ENCODE results near the gene SMIM12.

Gene SMIM12

GRCh38 chr1:34906222-34906621, 46.7 kb upstream of the SMIM12 start:
- no peak overlapping the region for H3K4me2 ChIP-seq
- no peaks in the 10 kb centered on the region for H3K4me1 ChIP-seq (ENCODE audit: low read depth, poor library complexity, severe bottlenecking)
- no peak overlapping the region for H2AFZ ChIP-seq (ENCODE audit: low read depth)
- no peaks in the 10 kb centered on the region for H3K79me2 ChIP-seq (ENCODE audit: insufficient read depth, low read depth)
- H3K36me3 ChIP-seq (ENCODE audit: insufficient read depth) = no peaks in the 10 kb centered on the region
- TF ChIP-seq CTCF (conservative IDR thresholded peaks at IDR 0.05; ENCODE audit: low read depth, low read length) = no peak
- no peak overlapping the region for H3K9ac ChIP-seq
- no peaks in the 10 kb centered on the region for H4K20me1 ChIP-seq (ENCODE audit: insufficient read depth)
- no peak overlapping the region for H3K27ac ChIP-seq
- H3K27me3 ChIP-seq (ENCODE audit: insufficient read depth, low read depth) = peaks cover 39% of the 10 kb centered on the region
- no peak overlapping the region for H3K4me3 ChIP-seq (IDR thresholded peaks at IDR 0.05; ENCODE audit: insufficient read depth, low read depth, low read length)

GRCh38 chr1:34905098-34905459, 45.5 kb upstream of the SMIM12 start:
- no peak overlapping the region for H3K27ac ChIP-seq
- no peak overlapping the region for H2AFZ ChIP-seq (ENCODE audit: low read depth)
- H3K27me3 ChIP-seq (ENCODE audit: insufficient read depth, low read depth) = peaks cover 46% of the 10 kb centered on the region
- H3K4me3 ChIP-seq (IDR thresholded peaks at IDR 0.05; ENCODE audit: insufficient read depth, low read depth, low read length) = no peak overlapping the region
- H3K79me2 ChIP-seq (ENCODE audit: insufficient read depth, low read depth) = no peaks in the 10 kb centered on the region
- no peaks in the 10 kb centered on the region for H3K4me1 ChIP-seq (ENCODE audit: low read depth, poor library complexity, severe bottlenecking)
- no peaks in the 10 kb centered on the region for H3K36me3 ChIP-seq (ENCODE audit: insufficient read depth)
- H4K20me1 ChIP-seq (ENCODE audit: insufficient read depth) = no peaks in the 10 kb centered on the region
- H3K9ac ChIP-seq = no peak overlapping the region
- TF ChIP-seq CTCF (conservative IDR thresholded peaks at IDR 0.05; ENCODE audit: low read depth, low read length) = no peak
- H3K4me2 ChIP-seq = no peak overlapping the region

GRCh38 chr1:34904236-34905097, 44.9 kb upstream of the SMIM12 start:
- Histone ChIP-seq H4K20me1 (ENCODE audit: insufficient read depth) (no peaks in the 10 kb centered on the region), H3K4me1 (ENCODE audit: low read depth, poor library complexity, severe bottlenecking) (no peaks in the 10 kb centered on the region), H2AFZ (ENCODE audit: low read depth) (no peak overlapping the region), H3K4me2 (no peak overlapping the region), H3K36me3 (ENCODE audit: insufficient read depth) (no peaks in the 10 kb centered on the region), H3K27me3 (ENCODE audit: insufficient read depth, low read depth) (peaks cover 41% of the 10 kb centered on the region), H3K9ac (no peak overlapping the region), H3K27ac (no peak overlapping the region), H3K79me2 (ENCODE audit: insufficient read depth, low read depth) (no peaks in the 10 kb centered on the region), H3K4me3 (IDR thresholded peaks at IDR 0.05; ENCODE audit: insufficient read depth, low read depth, low read length) (no peak overlapping the region)
- TF ChIP-seq CTCF (conservative IDR thresholded peaks at IDR 0.05; ENCODE audit: low read depth, low read length) = no peak

GRCh38 chr1:34901919-34902318, 42.4 kb upstream of the SMIM12 start:
- no peak overlapping the region for H3K9ac ChIP-seq
- H3K27ac ChIP-seq = no peak overlapping the region
- peaks cover 41% of the 10 kb centered on the region for H3K27me3 ChIP-seq (ENCODE audit: insufficient read depth, low read depth)
- no peak overlapping the region for H3K4me3 ChIP-seq (IDR thresholded peaks at IDR 0.05; ENCODE audit: insufficient read depth, low read depth, low read length)
- H3K36me3 ChIP-seq (ENCODE audit: insufficient read depth) = no peaks in the 10 kb centered on the region
- no peaks in the 10 kb centered on the region for H4K20me1 ChIP-seq (ENCODE audit: insufficient read depth)
- H2AFZ ChIP-seq (ENCODE audit: low read depth) = no peak overlapping the region
- H3K4me1 ChIP-seq (ENCODE audit: low read depth, poor library complexity, severe bottlenecking) = no peaks in the 10 kb centered on the region
- H3K79me2 ChIP-seq (ENCODE audit: insufficient read depth, low read depth) = no peaks in the 10 kb centered on the region
- no peak overlapping the region for H3K4me2 ChIP-seq
- TF ChIP-seq CTCF (conservative IDR thresholded peaks at IDR 0.05; ENCODE audit: low read depth, low read length) = no peak

Data from KMS-11 (cell line).